ENCODE data around the gene GNL1.

DNA sequence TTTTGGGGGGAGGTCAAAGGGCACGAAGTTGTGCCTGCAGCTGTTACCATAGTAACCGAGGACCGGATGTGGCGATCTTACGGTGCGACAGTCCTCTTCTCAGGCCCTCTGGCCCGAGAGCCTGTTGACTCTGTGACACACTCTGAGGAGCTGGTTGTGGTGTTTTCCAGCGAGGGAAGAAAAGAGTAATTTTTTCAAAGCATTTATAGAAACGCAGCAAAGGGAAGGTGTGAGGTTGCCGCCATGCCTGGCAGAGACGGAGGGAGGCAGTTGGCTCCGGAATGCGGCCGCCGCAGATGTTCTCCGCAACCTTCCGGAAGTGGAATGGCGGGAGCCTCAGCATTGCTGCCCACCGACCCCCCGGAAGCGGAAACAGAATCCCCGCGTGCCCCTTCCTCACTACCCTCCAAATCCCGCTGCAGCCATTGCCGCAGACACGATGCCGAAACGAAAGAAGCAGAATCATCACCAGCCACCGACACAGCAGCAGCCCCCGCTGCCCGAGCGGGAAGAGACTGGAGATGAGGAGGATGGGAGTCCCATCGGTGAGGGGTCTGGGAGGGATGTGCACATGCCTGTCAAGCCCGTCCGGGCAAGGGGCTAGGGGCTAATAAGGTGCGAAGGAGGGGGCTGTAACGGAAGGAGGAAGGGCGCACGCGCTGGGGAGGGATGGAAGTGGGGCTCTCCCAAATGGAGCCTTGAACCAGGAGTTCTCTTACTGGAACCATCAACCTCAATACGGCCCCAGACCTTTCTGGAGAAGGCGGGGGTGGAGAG lies 805 bp upstream of the GNL1 start, which contains the start of gene PRR3:
- TF ChIP-seq, protein P1, sequence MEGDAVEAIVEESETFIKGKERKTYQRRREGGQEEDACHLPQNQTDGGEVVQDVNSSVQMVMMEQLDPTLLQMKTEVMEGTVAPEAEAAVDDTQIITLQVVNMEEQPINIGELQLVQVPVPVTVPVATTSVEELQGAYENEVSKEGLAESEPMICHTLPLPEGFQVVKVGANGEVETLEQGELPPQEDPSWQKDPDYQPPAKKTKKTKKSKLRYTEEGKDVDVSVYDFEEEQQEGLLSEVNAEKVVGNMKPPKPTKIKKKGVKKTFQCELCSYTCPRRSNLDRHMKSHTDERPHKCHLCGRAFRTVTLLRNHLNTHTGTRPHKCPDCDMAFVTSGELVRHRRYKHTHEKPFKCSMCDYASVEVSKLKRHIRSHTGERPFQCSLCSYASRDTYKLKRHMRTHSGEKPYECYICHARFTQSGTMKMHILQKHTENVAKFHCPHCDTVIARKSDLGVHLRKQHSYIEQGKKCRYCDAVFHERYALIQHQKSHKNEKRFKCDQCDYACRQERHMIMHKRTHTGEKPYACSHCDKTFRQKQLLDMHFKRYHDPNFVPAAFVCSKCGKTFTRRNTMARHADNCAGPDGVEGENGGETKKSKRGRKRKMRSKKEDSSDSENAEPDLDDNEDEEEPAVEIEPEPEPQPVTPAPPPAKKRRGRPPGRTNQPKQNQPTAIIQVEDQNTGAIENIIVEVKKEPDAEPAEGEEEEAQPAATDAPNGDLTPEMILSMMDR (IDR thresholded peaks at IDR 0.05), result peak in 1 of 3 donors; percentile 3
- TF ChIP-seq POLR2A (IDR thresholded peaks at IDR 0.05) (peak; percentile 62), EP300 (IDR thresholded peaks at IDR 0.05) (no peak)

Measured in ovary (tissue), 3 donors.